ENCODE results near the gene LRRC3. TPM values are rescaled to one million over a fixed set of nuclear protein-coding genes. Genes with fewer than 3 reads are reported as not detected.
"Not testable (repeated sequence)": the region's sequence is repeated elsewhere in the genome, so short reads cannot be mapped to it uniquely, and the experiment has no call there.

The LRRC3 gene
- total and polyA plus RNA-seq, 5 donors: 0.89 to 1.1 (median 1.0) TPM

DNA sequence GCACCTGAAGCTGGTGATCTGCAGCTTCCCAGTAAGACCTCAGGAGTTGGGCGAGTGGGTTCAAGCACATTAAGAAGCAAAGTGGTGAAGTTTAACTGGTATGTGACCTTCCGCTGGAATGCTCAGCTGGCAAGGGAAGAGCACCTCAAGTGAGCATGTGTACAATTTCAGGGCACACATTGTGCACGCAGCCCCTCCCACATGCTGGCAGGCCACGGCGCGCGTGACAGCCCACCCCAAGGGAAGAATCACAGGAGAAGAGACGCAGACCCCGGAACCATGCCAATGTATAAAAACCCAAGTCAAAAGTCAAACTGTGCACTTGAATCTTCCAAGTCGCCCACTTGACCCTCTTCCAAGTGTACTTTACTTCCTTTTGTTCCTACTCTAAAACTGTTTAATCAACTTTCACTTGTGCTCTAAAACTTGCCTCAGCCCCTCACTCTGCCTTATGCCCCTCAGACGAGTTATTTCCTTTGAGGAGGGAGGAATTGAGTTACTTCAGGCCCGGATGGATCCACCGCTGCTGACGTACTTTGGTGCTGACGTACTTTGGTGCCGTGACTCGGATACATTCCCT lies 20.0 kb downstream of the LRRC3 start:
- Histone ChIP-seq H3K4me3 (ENCODE audit: low read length) (no peak overlapping the region), H3K27ac (ENCODE audit: low read length) (no peak overlapping the region), H3K27me3 (ENCODE audit: control insufficient read depth, insufficient read depth) (no peaks in the 10 kb centered on the region), H3K9me3 (ENCODE audit: control insufficient read depth, low read length) (no peaks in the 10 kb centered on the region), H3K4me1 (ENCODE audit: control insufficient read depth, insufficient read depth, low read length) (no peaks in the 10 kb centered on the region)
- WGBS: 75% methylated on average over 17 of the region's 17 CpGs
- DNase-seq (no peak), ATAC-seq (no peak)
- intact Hi-C loops (cut with DNase I): no loop called here

- H3K27ac ChIP-seq (ENCODE audit: low read length): no peak overlapping the region
- intact Hi-C loops (cut with DNase I): no loop called here
- ATAC-seq (no peak), DNase-seq (peak in 1 of 3 donors; percentile 40)
- H3K4me1 ChIP-seq (ENCODE audit: control insufficient read depth, insufficient read depth, low read length): no peaks in the 10 kb centered on the region
- no peaks in the 10 kb centered on the region for H3K27me3 ChIP-seq (ENCODE audit: control insufficient read depth, insufficient read depth)
- no peak overlapping the region for H3K4me3 ChIP-seq (ENCODE audit: low read length)
- 71% methylated on average over 8 of the region's 8 CpGs for WGBS
- H3K9me3 ChIP-seq (ENCODE audit: control insufficient read depth, low read length): no peaks in the 10 kb centered on the region
These were observed 21.8 kb downstream of the LRRC3 start for GRCh38 chr21:44477131-44477530.

- intact Hi-C loops (cut with DNase I): no loop called here
- no peaks in the 10 kb centered on the region for H3K4me1 ChIP-seq (ENCODE audit: control insufficient read depth, insufficient read depth, low read length)
- no peak overlapping the region for H3K4me3 ChIP-seq (ENCODE audit: low read length)
- ATAC-seq (no peak), DNase-seq (no peak)
- H3K9me3 ChIP-seq (ENCODE audit: control insufficient read depth, low read length): no peaks in the 10 kb centered on the region
- 64% methylated on average over 7 of the region's 7 CpGs for WGBS
- no peaks in the 10 kb centered on the region for H3K27me3 ChIP-seq (ENCODE audit: control insufficient read depth, insufficient read depth)
- H3K27ac ChIP-seq (ENCODE audit: low read length): no peak overlapping the region
These were observed 22.4 kb downstream of the LRRC3 start for GRCh38 chr21:44477712-44478111.

DNA sequence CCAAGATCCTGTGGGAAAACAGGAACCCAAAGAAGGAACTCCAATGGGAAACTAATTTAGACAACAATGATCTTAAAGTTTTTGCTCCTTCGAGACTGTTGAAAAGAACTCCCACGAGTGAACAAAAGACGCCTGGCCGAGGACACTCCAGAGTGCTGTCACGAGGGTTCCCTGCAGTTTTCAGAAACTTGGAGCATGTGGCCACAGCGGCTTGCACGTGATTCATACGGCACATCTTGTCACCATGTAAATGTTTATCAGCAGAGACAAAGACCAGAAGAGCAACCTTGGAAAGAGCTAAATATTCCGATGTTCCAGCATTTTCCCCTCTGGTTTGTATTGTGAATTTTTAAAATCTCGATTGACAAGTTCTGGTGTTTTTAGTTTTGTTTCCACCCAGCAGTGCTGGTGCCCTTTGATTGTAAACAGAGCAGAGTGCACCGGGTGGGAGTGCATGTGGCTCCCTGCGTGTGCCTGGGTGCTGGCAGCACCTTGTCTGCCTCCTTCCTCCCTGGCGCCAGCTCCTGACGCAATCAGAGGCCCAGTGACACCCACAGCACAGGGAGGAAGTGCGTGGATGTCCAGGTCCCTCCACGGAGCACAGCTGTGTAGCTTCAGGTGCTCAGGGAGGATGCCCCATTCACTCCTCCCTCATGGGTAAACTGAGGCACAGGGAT lies 23.0 kb downstream of the LRRC3 start:
- WGBS: 44% methylated on average over 16 of the region's 16 CpGs
- DNase-seq: peak in 1 of 3 donors; percentile 54
- Histone ChIP-seq H3K4me3 (ENCODE audit: low read length) (no peak overlapping the region), H3K27ac (ENCODE audit: low read length) (no peak overlapping the region), H3K4me1 (ENCODE audit: control insufficient read depth, insufficient read depth, low read length) (no peaks in the 10 kb centered on the region), H3K27me3 (ENCODE audit: control insufficient read depth, insufficient read depth) (no peaks in the 10 kb centered on the region), H3K9me3 (ENCODE audit: control insufficient read depth, low read length) (no peaks in the 10 kb centered on the region)
- ATAC-seq: peak in 1 of 2 donors; percentile 21
- intact Hi-C loops (cut with DNase I): no loop called here

DNA sequence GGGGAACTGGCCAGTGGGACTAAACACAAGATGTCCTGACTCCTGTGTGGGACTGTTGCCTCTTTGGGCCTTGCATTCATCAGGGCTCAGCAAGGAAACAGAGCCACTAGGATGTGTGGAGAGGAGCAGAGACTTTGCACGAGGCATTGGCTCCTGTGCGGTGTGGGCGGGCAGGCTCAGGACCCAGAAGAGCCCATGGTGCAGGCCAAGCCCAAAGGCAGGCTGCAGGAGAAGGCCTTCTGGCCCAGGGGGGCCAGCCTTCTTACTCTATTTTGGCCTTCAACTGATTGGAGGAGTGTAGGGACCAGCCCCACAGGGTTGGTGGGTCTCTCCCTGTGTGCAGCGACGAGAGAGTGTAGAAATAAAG lies 23.5 kb downstream of the LRRC3 start:
- Histone ChIP-seq H3K9me3 (ENCODE audit: control insufficient read depth, low read length) (no peaks in the 10 kb centered on the region), H3K27ac (ENCODE audit: low read length) (no peak overlapping the region), H3K27me3 (ENCODE audit: control insufficient read depth, insufficient read depth) (no peaks in the 10 kb centered on the region), H3K4me1 (ENCODE audit: control insufficient read depth, insufficient read depth, low read length) (no peaks in the 10 kb centered on the region), H3K4me3 (ENCODE audit: low read length) (no peak overlapping the region)
- ATAC-seq (no peak), DNase-seq (no peak)
- 84% methylated on average over 5 of the region's 5 CpGs for WGBS
- intact Hi-C loops (cut with DNase I): no loop called here

GRCh38 chr21:44479556-44480199 lies 24.4 kb downstream of the LRRC3 start:
- H3K27me3 ChIP-seq (ENCODE audit: control insufficient read depth, insufficient read depth); H3K4me1 ChIP-seq (ENCODE audit: control insufficient read depth, insufficient read depth, low read length); H3K27ac ChIP-seq (ENCODE audit: low read length); H3K4me3 ChIP-seq (ENCODE audit: low read length); H3K9me3 ChIP-seq (ENCODE audit: control insufficient read depth, low read length); ATAC-seq; intact Hi-C loops (cut with DNase I): not testable (repeated sequence)
- peak in 2 of 3 donors; percentile 65 to 73 for DNase-seq
- WGBS: 41% methylated on average over 21 of the region's 21 CpGs

DNA sequence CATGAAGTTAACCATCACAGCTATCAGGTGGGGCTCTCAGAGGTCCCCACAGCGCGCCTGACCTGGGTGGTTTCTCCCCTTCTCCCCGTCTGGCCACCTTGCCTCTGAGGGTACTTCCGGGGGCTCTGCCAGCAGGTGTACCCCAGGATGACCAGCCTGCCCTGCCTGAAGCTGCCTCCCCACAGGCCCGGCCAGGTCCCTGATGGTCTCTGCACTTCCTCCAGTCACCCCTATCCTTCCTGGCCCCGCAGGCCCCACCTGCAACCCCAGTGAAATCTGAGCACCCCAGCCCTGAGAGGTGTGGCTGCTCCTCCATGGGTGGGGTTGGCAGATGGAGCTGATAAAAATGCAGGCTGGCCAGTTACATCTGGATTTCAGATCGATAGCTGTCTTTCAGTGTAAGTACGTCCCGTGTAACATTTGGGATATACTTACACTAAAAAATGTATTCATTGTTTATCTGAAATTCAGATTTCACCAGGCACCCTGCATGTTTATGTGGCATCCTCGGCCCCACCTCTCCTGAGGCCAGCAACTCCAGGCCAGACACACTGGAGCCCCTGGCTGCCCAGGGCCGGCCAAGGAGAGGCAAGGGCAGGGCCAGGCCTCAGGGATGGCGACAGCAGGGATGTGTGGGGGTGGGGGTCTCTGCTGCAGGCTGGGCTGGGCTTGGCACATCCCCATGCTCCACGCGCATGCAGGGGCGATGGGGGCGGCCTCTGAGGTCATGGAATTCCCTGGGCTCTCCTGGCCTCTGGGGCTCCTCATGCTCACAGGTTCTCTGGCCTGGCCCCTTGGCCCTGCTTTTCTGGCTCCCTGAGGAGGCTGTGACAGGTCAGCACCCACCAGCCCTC lies 25.1 kb downstream of the LRRC3 start:
- ATAC-seq (peak; percentile 35 to 42), DNase-seq (peak in 1 of 3 donors; percentile 50)
- H3K4me3 ChIP-seq (ENCODE audit: low read length): no peak overlapping the region
- intact Hi-C loops (cut with DNase I): no loop called here
- no peaks in the 10 kb centered on the region for H3K4me1 ChIP-seq (ENCODE audit: control insufficient read depth, insufficient read depth, low read length)
- WGBS: 85% methylated on average over 16 of the region's 16 CpGs
- no peaks in the 10 kb centered on the region for H3K9me3 ChIP-seq (ENCODE audit: control insufficient read depth, low read length)
- no peak overlapping the region for H3K27ac ChIP-seq (ENCODE audit: low read length)
- no peaks in the 10 kb centered on the region for H3K27me3 ChIP-seq (ENCODE audit: control insufficient read depth, insufficient read depth)

DNA sequence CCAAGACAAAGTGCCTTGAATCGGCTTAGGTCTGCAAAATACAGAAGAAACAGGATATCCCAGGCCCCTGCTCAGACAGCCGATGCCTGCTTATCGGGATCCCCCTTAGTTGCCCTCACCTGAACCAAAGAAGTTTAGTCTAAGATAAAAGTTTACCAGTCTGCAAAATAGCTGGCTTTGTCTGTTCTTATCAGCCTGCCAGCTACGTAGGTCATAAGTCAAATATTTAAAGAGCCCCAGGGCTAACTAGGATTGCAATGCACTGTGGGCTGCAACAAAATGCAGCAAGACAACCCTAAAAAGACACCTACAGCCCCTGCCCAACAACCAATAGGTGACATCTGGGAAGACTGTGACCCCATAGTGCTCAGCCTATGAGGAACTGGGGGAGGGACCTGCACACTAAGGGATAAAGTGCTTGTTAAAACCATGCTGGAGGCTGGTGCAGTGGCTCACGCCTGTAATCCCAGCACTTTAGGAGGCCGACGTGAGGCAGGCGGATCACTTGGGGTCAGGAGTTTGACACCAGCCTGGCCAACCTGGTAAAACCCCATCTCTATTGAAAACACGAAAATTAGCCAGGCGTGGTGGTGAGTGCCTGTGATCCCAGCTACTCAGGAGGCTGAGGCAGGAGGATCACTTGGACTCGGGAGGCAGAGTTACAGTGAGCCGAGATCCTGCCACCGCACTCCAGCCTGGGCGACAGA lies 27.4 kb downstream of the LRRC3 start:
- intact Hi-C loops (cut with DNase I): no loop called here

GRCh38 chr21:44483288-44484237 lies 28.3 kb downstream of the LRRC3 start:
- Histone ChIP-seq H3K27ac (ENCODE audit: low read length) (no peak overlapping the region), H3K4me1 (ENCODE audit: control insufficient read depth, insufficient read depth, low read length) (no peaks in the 10 kb centered on the region), H3K4me3 (ENCODE audit: low read length) (no peak overlapping the region), H3K9me3 (ENCODE audit: control insufficient read depth, low read length) (no peaks in the 10 kb centered on the region), H3K27me3 (ENCODE audit: control insufficient read depth, insufficient read depth) (no peaks in the 10 kb centered on the region)
- no peak for ATAC-seq
- WGBS: 77% methylated on average over 28 of the region's 28 CpGs
- intact Hi-C loops (cut with DNase I): no loop called here
- peak in 1 of 3 donors; percentile 29 for DNase-seq

More for the DNA sequence above, 27.4 kb downstream of the LRRC3 start:
- Histone ChIP-seq H3K27me3 (ENCODE audit: control insufficient read depth, insufficient read depth) (no peaks in the 10 kb centered on the region), H3K4me3 (ENCODE audit: low read length) (no peak overlapping the region), H3K27ac (ENCODE audit: low read length) (no peak overlapping the region), H3K9me3 (ENCODE audit: control insufficient read depth, low read length) (no peaks in the 10 kb centered on the region), H3K4me1 (ENCODE audit: control insufficient read depth, insufficient read depth, low read length) (no peaks in the 10 kb centered on the region)
- 77% methylated on average over 14 of the region's 14 CpGs for WGBS
- DNase-seq (no peak), ATAC-seq (no peak)

All from right cardiac atrium (tissue), 5 donors.